Measurements from ENCODE around the gene STUM.

DNA sequence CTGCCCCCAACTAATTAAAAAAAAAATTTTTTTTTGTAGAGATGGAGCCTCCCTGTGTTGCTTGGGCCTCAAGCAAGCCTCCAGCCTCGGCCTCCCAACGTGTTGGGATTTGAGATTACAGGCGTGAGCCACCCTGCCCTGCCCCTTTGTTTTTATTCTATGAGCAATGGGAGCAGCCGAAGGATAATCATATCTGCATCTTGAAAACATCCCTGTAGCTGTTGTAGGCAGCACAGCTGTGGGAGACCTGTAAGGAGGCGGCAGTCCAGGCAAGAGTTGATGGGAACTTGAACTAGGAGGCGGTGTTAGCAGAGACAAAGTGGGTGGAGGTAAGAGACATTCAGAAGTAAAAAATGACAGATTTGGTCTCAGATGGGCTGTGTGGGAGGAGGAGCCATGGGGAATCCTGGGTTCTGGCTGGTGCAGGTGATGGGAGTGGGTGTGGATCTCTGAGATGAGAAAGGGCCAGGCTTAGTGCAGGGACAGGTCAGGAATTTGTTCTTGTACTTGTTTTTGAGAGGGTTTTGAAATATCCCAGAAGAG lies 31.3 kb downstream of the STUM start:
- TF ChIP-seq, protein P1, sequence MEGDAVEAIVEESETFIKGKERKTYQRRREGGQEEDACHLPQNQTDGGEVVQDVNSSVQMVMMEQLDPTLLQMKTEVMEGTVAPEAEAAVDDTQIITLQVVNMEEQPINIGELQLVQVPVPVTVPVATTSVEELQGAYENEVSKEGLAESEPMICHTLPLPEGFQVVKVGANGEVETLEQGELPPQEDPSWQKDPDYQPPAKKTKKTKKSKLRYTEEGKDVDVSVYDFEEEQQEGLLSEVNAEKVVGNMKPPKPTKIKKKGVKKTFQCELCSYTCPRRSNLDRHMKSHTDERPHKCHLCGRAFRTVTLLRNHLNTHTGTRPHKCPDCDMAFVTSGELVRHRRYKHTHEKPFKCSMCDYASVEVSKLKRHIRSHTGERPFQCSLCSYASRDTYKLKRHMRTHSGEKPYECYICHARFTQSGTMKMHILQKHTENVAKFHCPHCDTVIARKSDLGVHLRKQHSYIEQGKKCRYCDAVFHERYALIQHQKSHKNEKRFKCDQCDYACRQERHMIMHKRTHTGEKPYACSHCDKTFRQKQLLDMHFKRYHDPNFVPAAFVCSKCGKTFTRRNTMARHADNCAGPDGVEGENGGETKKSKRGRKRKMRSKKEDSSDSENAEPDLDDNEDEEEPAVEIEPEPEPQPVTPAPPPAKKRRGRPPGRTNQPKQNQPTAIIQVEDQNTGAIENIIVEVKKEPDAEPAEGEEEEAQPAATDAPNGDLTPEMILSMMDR (IDR thresholded peaks at IDR 0.05) = no peak
- no peak for TF ChIP-seq POLR2AphosphoS5 (IDR thresholded peaks at IDR 0.05)
- TF ChIP-seq EP300 (IDR thresholded peaks at IDR 0.05; ENCODE audit: low read depth) = no peak
- TF ChIP-seq POLR2A (IDR thresholded peaks at IDR 0.05) = no peak

All from transverse colon (tissue), 4 donors.